HepG2 (cell line): Measurements from ENCODE around the gene AARS2. TPM values are rescaled to one million over a fixed set of nuclear protein-coding genes. Genes with fewer than 3 reads are reported as not detected.

Source experiments
- BCL3 ChIP-seq: sonication (generic); formaldehyde crosslinking; IDR thresholded peaks from 2 replicates; pipeline ENCODE4 v1.5.1; 2020; ENCODE audit warnings: mild to moderate bottlenecking, missing genetic modification reagents, moderate library complexity
- CHCHD3 ChIP-seq: sonication (generic); formaldehyde crosslinking; IDR thresholded peaks from 2 replicates; pipeline ENCODE4 v1.8.0; 2022; ENCODE audit warnings: mild to moderate bottlenecking, missing genetic modification reagents, moderate library complexity
- FLYWCH1 ChIP-seq: sonication (generic); formaldehyde crosslinking; IDR thresholded peaks from 2 replicates; pipeline ENCODE4 v1.8.1; 2023; ENCODE audit warnings: mild to moderate bottlenecking, missing genetic modification reagents
- KLF11 ChIP-seq: IDR thresholded peaks from 2 replicates; pipeline ENCODE4 v1.6.1; 2016; ENCODE audit warnings: missing compliant biosample characterization
- MYPOP ChIP-seq: sonication (generic); formaldehyde crosslinking; IDR thresholded peaks from 2 replicates; pipeline ENCODE4 v1.8.1; 2023; ENCODE audit warnings: mild to moderate bottlenecking, moderate library complexity, missing genetic modification reagents
- SNRNP70 ChIP-seq: fragments of 200-400 bp; formaldehyde crosslinking; IDR thresholded peaks from 2 replicates; pipeline ENCODE4 v1.6.1; 2017; ENCODE audit warnings: mild to moderate bottlenecking, low read depth, low read length, moderate library complexity
- TAF15 ChIP-seq: fragments of 200-400 bp; formaldehyde crosslinking; IDR thresholded peaks from one replicate; pipeline ENCODE4 v1.6.1; 2018; ENCODE audit warnings: mild to moderate bottlenecking, low read depth, low read length; ENCODE audit not compliant: poor library complexity, severe bottlenecking
- ZNF263 ChIP-seq: sonication (generic); formaldehyde crosslinking; IDR thresholded peaks from 2 replicates; pipeline ENCODE4 v1.4.0; 2020; ENCODE audit warnings: missing genetic modification reagents
- ZNF512B ChIP-seq: sonication (generic); formaldehyde crosslinking; IDR thresholded peaks from 2 replicates; pipeline ENCODE4 v1.5.1; 2020; ENCODE audit warnings: missing genetic modification reagents, mild to moderate bottlenecking, borderline replicate concordance
- ZNF546 ChIP-seq: sonication (generic); formaldehyde crosslinking; conservative IDR thresholded peaks from 2 replicates; pipeline ENCODE4 v1.8.1; 2023; ENCODE audit warnings: mild to moderate bottlenecking, missing genetic modification reagents
- ZNF691 ChIP-seq: sonication (generic); formaldehyde crosslinking; IDR thresholded peaks from 2 replicates; pipeline ENCODE4 v1.4.0; 2020; ENCODE audit warnings: missing genetic modification reagents, low read depth, mild to moderate bottlenecking, borderline replicate concordance
- ZNF724P ChIP-seq: sonication (generic); formaldehyde crosslinking; IDR thresholded peaks from 2 replicates; pipeline ENCODE4 v1.8.0; 2022; ENCODE audit warnings: missing genetic modification reagents, borderline replicate concordance
- polyA plus RNA-seq, 8 experiments: library from polyadenylated mRNA; depleted of rRNA in 3 of 8; stranded (reverse) in 7 of 8; unstranded in 1 of 8; fragments of >200 nt; fragmentation: Illumina TruSeq in 4 of 8; extraction: Trizol in 4 of 8; gene quantifications; 2 replicates each; pipeline versions ENCODE4 v1.2.1 to v1.2.3, GENCODE V29; 2011 to 2016; ENCODE audit warnings: low read depth in 4 of 8, missing spikeins in 1 of 8, mixed read lengths in 1 of 8; ENCODE audit not compliant: insufficient read depth in 1 of 8
- total RNA-seq, 5 experiments: library from RNA; depleted of rRNA; stranded (reverse); fragments of >200 nt; fragmentation: Illumina TruSeq; extraction: Trizol; gene quantifications; 2 replicates each; pipeline ENCODE4 v1.2.3, GENCODE V29; 2016; ENCODE audit warnings: low read depth in 1 of 5

Gene AARS2
- total and polyA plus RNA-seq, 2 of the 13 experiments (the other 11 are each of a cell fraction or from before 2014, with no cell fraction given): 7.5 to 24.1 TPM

GRCh38 chr6:44275749-44276648 is 37.1 kb downstream of the AARS2 start (continued):
- TF ChIP-seq ZNF512B (CRISPR knock-in tag) (peak; percentile 74; the same call in 1 of the 2 replicates), CHCHD3 (CRISPR knock-in tag) (peak; percentile 20; the same call in 1 of the 2 replicates), TAF15 (no peak), SNRNP70 (no peak), MYPOP (CRISPR knock-in tag) (peak; percentile 45), ZNF691 (CRISPR knock-in tag) (peak; percentile 68; the same call in 1 of the 2 replicates), BCL3 (CRISPR knock-in tag) (peak; percentile 48; the same call in 1 of the 2 replicates), ZNF263 (CRISPR knock-in tag) (peak; percentile 99), KLF11 (CRISPR knock-in tag) (no peak), ZNF546 (peak; percentile 78), ZNF724P (CRISPR knock-in tag) (no peak; the same call in 1 of the 2 replicates), FLYWCH1 (peak; percentile 54; the same call in 1 of the 2 replicates)
- TF ChIP-seq, all 625 proteins: peak for 118
